Endodermal cell (in vitro differentiated cells): ENCODE results near the gene PAWR. TPM values are rescaled to one million over a fixed set of nuclear protein-coding genes. Genes with fewer than 3 reads are reported as not detected.

ENCODE experiments used
- DNase-seq: peaks from one replicate; pipeline ENCODE4 v3.0.0-alpha.2; 2017
- H3K27ac ChIP-seq: 2 replicates; pipeline ENCODE4 v1.5.1; 2013; ENCODE audit warnings: mild to moderate bottlenecking, low read depth, low read length, moderate library complexity
- H3K27me3 ChIP-seq: 2 replicates; pipeline ENCODE4 v1.6.1; 2013; ENCODE audit warnings: mild to moderate bottlenecking, low read length, moderate library complexity; ENCODE audit not compliant: insufficient read depth, control insufficient read depth, poor library complexity, severe bottlenecking
- H3K36me3 ChIP-seq: 2 replicates; pipeline ENCODE4 v1.7.0; 2013; ENCODE audit warnings: mild to moderate bottlenecking, low read length, moderate library complexity; ENCODE audit not compliant: control insufficient read depth, insufficient read depth
- H3K4me1 ChIP-seq: one replicate; pipeline ENCODE4 v1.7.0; 2013; ENCODE audit warnings: low read length; ENCODE audit not compliant: control insufficient read depth, insufficient read depth
- H3K4me3 ChIP-seq: 2 replicates; pipeline ENCODE4 v1.5.1; 2013; ENCODE audit warnings: mild to moderate bottlenecking, low read length, moderate library complexity
- H3K9ac ChIP-seq: 2 replicates; pipeline ENCODE4 v1.6.1; 2013; ENCODE audit warnings: mild to moderate bottlenecking, low read length, moderate library complexity; ENCODE audit not compliant: poor library complexity, severe bottlenecking; ENCODE audit errors: extremely low read depth
- H3K9me3 ChIP-seq: 2 replicates; pipeline ENCODE4 v1.6.1; 2013; ENCODE audit warnings: mild to moderate bottlenecking, low read length, moderate library complexity; ENCODE audit not compliant: control insufficient read depth
- H3K27ac Mint-ChIP-seq: 2 replicates; pipeline ENCODE4 v1.8.0; 2020; ENCODE audit warnings: mixed read lengths
- H3K27me3 Mint-ChIP-seq: 2 replicates; pipeline ENCODE4 v1.8.0; 2021; ENCODE audit warnings: mild to moderate bottlenecking, mixed read lengths; ENCODE audit not compliant: insufficient read depth
- H3K36me3 Mint-ChIP-seq: 2 replicates; pipeline ENCODE4 v1.8.0; 2020; ENCODE audit warnings: low read depth, mixed read lengths
- H3K4me1 Mint-ChIP-seq: 2 replicates; pipeline ENCODE4 v1.8.0; 2020; ENCODE audit warnings: mixed read lengths
- H3K4me3 Mint-ChIP-seq: 2 replicates; pipeline ENCODE4 v1.8.0; 2020; ENCODE audit warnings: mild to moderate bottlenecking, moderate library complexity, mixed read lengths
- H3K9me3 Mint-ChIP-seq: 2 replicates; pipeline ENCODE4 v1.8.0; 2020; ENCODE audit warnings: mild to moderate bottlenecking, mixed read lengths
- WGBS, 2 experiments: methylation state at CpG; one replicate each; pipeline versions ENCODE4 v1.1.5 to v1.1.7; 2013; ENCODE audit warnings: missing lambda C conversion rate in 2 of 2, mixed read lengths in 1 of 2; ENCODE audit not compliant: insufficient coverage in 1 of 2, insufficient read length in 1 of 2; 5-methylcytosine and 5-hydroxymethylcytosine counted together
- total RNA-seq, 2 donors: library from RNA; stranded (reverse); fragmentation: NEBNext Ultra II Directional in 1 of 2; extraction: Animal tissue kit (Norgen Biotek cat#: 25700) in 1 of 2; gene quantifications; 2 replicates in 1 of 2; 3 replicates in 1 of 2; pipeline ENCODE4 v1.2.1, GENCODE V29; 2021
- TF ChIP-seq, protein P1 (sequence below): fragments of 200-600 bp; sonication (generic); conservative IDR thresholded peaks from 2 replicates; pipeline ENCODE4 v1.5.0; 2021; ENCODE audit warnings: antibody characterized with exemption, mild to moderate bottlenecking

The PAWR gene
- total RNA-seq, 2 donors from 2014 or later = 128 to 147 TPM

DNA sequence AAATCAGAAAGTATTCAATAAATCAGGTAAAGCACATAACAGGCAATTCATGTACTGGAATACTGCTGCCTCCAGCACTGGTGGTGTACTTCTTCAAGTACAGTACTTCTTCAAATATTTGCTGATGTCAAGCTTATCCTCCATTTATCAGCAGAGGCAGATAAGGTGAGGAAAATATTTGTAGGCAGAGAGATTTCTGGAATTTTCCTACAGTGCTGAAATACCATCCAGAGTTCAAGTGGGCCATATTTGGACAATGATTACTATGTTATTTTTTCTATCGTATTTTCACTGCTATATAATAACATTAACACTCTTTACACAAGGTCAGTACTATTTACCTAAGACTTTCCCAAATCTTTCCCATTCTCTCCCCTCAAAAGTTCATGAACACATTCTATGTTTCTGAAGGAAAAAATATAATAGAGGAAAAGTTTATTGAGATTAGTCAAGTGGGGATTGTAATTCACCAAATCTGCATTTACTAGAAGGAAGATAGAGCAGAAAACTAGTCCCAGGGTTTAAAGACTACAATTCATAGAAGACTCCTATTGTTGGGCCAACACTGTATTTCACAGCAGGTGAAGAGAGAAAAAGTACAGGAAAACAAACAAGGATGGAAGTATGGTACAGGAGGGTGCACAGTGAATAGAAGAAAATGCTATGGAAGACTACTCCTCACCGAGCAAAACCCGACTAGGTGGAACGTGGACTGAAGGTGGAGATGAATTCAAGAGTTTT, 141.1 kb downstream of the PAWR start:
- WGBS, 2 experiments = 96 to 98% methylated on average over 4 of the region's 4 CpGs
- Mint-ChIP-seq H3K27me3 (no peaks in the 10 kb centered on the region), H3K4me3 (no peak overlapping the region), H3K36me3 (peaks cover 28% of the 10 kb centered on the region), H3K27ac (no peak overlapping the region), H3K4me1 (peaks cover 37% of the 10 kb centered on the region), H3K9me3 (peaks cover 10% of the 10 kb centered on the region)
- no peak overlapping the region for H3K9ac ChIP-seq
- DNase-seq = no peak
- H3K27ac ChIP-seq = no peak overlapping the region
- H3K4me1 ChIP-seq = peaks cover 26% of the 10 kb centered on the region
- H3K36me3 ChIP-seq = peaks cover 21% of the 10 kb centered on the region
- H3K27me3 ChIP-seq = no peaks in the 10 kb centered on the region
- H3K9me3 ChIP-seq = peaks cover 7% of the 10 kb centered on the region
- no peak overlapping the region for H3K4me3 ChIP-seq
- TF ChIP-seq, protein P1, sequence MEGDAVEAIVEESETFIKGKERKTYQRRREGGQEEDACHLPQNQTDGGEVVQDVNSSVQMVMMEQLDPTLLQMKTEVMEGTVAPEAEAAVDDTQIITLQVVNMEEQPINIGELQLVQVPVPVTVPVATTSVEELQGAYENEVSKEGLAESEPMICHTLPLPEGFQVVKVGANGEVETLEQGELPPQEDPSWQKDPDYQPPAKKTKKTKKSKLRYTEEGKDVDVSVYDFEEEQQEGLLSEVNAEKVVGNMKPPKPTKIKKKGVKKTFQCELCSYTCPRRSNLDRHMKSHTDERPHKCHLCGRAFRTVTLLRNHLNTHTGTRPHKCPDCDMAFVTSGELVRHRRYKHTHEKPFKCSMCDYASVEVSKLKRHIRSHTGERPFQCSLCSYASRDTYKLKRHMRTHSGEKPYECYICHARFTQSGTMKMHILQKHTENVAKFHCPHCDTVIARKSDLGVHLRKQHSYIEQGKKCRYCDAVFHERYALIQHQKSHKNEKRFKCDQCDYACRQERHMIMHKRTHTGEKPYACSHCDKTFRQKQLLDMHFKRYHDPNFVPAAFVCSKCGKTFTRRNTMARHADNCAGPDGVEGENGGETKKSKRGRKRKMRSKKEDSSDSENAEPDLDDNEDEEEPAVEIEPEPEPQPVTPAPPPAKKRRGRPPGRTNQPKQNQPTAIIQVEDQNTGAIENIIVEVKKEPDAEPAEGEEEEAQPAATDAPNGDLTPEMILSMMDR = no peak

DNA sequence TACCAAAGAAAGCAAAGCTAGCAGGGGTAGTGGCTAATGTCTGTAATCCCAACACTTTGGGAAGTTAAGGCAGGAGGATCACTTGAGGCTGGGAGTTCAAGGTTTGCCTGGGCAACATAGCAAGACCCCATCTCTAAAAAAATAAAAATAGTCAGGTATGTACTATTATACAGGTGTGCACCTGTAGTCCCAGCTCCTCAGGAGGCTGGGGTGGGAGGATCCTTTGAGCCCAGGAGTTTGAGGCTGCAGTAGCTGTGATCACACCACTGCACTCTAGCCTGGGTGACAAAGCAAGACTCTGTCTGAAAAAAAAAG, 142.2 kb downstream of the PAWR start:
- Mint-ChIP-seq H3K36me3 (peaks cover 21% of the 10 kb centered on the region), H3K27me3 (no peaks in the 10 kb centered on the region), H3K4me1 (peaks cover 46% of the 10 kb centered on the region), H3K4me3 (no peak overlapping the region), H3K27ac (peak overlapping the region; percentile 97), H3K9me3 (peaks cover 7% of the 10 kb centered on the region)
- no peak overlapping the region for H3K27ac ChIP-seq
- H3K36me3 ChIP-seq = peaks cover 12% of the 10 kb centered on the region
- H3K27me3 ChIP-seq = no peaks in the 10 kb centered on the region
- H3K9ac ChIP-seq = no peak overlapping the region
- DNase-seq = no peak
- no peak overlapping the region for H3K4me3 ChIP-seq
- TF ChIP-seq, protein P1 = no peak
- H3K9me3 ChIP-seq = no peaks in the 10 kb centered on the region
- peaks cover 26% of the 10 kb centered on the region for H3K4me1 ChIP-seq

DNA sequence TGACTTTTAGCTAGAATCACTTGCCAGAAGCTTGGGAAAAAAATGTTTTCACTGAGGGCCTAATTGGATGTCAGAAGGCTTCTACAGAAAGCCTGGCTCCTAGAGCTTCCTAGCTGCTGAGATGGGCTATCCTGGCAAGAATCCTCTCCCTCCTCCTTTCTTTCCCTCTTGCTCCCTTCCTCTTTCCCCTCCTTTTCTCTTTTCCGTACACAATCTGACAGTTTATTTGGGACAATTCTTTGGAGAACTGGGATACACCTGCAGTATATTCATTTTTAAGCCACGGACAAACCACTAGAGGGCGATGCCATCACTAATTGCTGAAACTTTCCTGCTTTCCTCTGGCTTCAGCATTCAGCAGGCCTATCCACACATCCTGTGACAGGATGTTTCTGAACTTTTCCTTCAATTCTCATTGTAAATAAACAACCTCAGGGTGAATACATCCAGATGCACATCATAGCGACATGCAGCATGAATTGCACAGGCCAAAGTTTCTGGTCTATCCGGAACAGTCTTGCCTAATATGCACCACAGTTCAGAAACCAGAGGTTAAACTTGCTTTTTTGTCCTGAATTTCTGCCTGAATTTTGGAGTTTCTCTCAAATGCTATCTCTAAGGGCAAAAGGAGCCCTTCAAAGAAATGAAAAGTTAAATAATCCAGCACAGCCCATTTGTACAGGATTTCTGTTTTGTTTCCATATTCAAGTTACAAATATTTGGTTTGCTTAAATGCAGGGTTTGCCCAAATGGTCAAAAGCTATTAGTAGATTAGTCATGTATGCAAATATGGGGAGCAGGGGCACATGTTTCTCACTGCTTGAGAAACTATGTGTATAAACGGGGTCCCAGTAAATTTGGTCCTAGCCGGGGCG, 142.8 kb downstream of the PAWR start:
- WGBS, 2 experiments = 39 to 43% methylated on average over 8 of the region's 8 CpGs
- H3K27me3 ChIP-seq = no peaks in the 10 kb centered on the region
- H3K4me1 ChIP-seq = peaks cover 26% of the 10 kb centered on the region
- H3K27ac Mint-ChIP-seq = peak overlapping the region; percentile 97
- H3K9me3 Mint-ChIP-seq = peaks cover 1% of the 10 kb centered on the region
- peak overlapping the region; percentile 81 for H3K27ac ChIP-seq
- H3K9me3 ChIP-seq = no peaks in the 10 kb centered on the region
- H3K4me3 ChIP-seq = peak overlapping the region; percentile 64
- peak overlapping the region; percentile 12 for H3K4me3 Mint-ChIP-seq
- peaks cover 6% of the 10 kb centered on the region for H3K36me3 ChIP-seq
- H3K4me1 Mint-ChIP-seq = peaks cover 52% of the 10 kb centered on the region
- H3K27me3 Mint-ChIP-seq = no peaks in the 10 kb centered on the region
- peaks cover 15% of the 10 kb centered on the region for H3K36me3 Mint-ChIP-seq
- peak overlapping the region; percentile 85 for H3K9ac ChIP-seq
- peak; percentile 88 for DNase-seq
- TF ChIP-seq, protein P1 = peak; percentile 93
